IMR-90 (cell line): Measurements from ENCODE around the gene LEF1. TPM values are rescaled to one million over a fixed set of nuclear protein-coding genes. Genes with fewer than 3 reads are reported as not detected.

Experiments
- ATAC-seq: fragments of 200-7000 bp; cut with Tn5 transposase; 2 replicates; pipeline ENCODE4 v1.9.1; 2020; ENCODE audit warnings: low read depth, mild to moderate bottlenecking, moderate library complexity
- BruUV-seq: library from RNA; stranded (reverse); fragments of 400-500 nt; replicated peaks from 2 replicates; lab custom pipeline; 2021; lab: Mats Ljungman, UMichigan
- CTCF ChIA-PET: fragments of 300-600 bp; formaldehyde crosslinking; extraction: SDS; loops from one replicate; lab custom pipeline; 2021; ENCODE audit warnings: antibody characterized with exemption; lab: Yijun Ruan, JAX
- POLR2A ChIA-PET: fragments of 300-600 bp; sonication (Branson Sonifier 250); formaldehyde crosslinking; loops from one replicate; lab custom pipeline; 2022; ENCODE audit warnings: antibody characterized with exemption; ENCODE audit not compliant: unreplicated experiment; lab: Charles Lee
- DNase-seq: peaks from one replicate; pipeline ENCODE4 v3.0.0; 2013
- H2AFZ ChIP-seq: replicated peaks from 2 replicates; pipeline ENCODE3; 2013; ENCODE audit warnings: low read length, mild to moderate bottlenecking; ENCODE audit not compliant: poor library complexity
- H2AK5ac ChIP-seq: 2 replicates; pipeline ENCODE4 v1.6.1; 2013; ENCODE audit warnings: low read depth, low read length, inconsistent platforms
- H2AK9ac ChIP-seq: replicated peaks from 2 replicates; pipeline ENCODE3; 2013; ENCODE audit warnings: mild to moderate bottlenecking, low read depth, low read length, moderate library complexity; ENCODE audit not compliant: poor library complexity
- H2BK120ac ChIP-seq: 2 replicates; pipeline ENCODE4 v1.6.1; 2013; ENCODE audit warnings: low read depth, low read length, inconsistent platforms
- H2BK15ac ChIP-seq: 3 replicates; pipeline ENCODE4 v1.6.1; 2013; ENCODE audit warnings: low read depth, low read length, inconsistent platforms
- H2BK20ac ChIP-seq: 2 replicates; pipeline ENCODE4 v1.6.1; 2013; ENCODE audit warnings: low read depth, mild to moderate bottlenecking, inconsistent platforms, low read length, moderate library complexity
- H2BK5ac ChIP-seq: 2 replicates; pipeline ENCODE4 v1.6.1; 2013; ENCODE audit warnings: mild to moderate bottlenecking, low read depth, low read length, inconsistent platforms; ENCODE audit not compliant: poor library complexity, severe bottlenecking
- H3K14ac ChIP-seq: replicated peaks from 2 replicates; pipeline ENCODE4 v1.6.1; 2013; ENCODE audit warnings: low read depth, low read length, inconsistent platforms
- H3K18ac ChIP-seq: 2 replicates; pipeline ENCODE4 v1.6.1; 2013; ENCODE audit warnings: low read depth, low read length, control low read depth
- H3K23ac ChIP-seq: 2 replicates; pipeline ENCODE4 v1.6.1; 2013; ENCODE audit warnings: low read depth, low read length, inconsistent platforms
- H3K27ac ChIP-seq: 2 replicates; pipeline ENCODE4 v1.5.1; 2013; ENCODE audit warnings: mild to moderate bottlenecking, control low read depth, low read length; ENCODE audit not compliant: insufficient read depth
- H3K27me3 ChIP-seq: 2 replicates; pipeline ENCODE4 v1.6.1; 2013; ENCODE audit warnings: low read length; ENCODE audit not compliant: control insufficient read depth, insufficient read depth
- H3K36me3 ChIP-seq: 2 replicates; pipeline ENCODE4 v1.6.1; 2013; ENCODE audit warnings: low read length, mixed read lengths; ENCODE audit not compliant: control insufficient read depth, insufficient read depth
- H3K4ac ChIP-seq: 2 replicates; pipeline ENCODE4 v1.6.1; 2013; ENCODE audit warnings: low read depth, low read length, inconsistent platforms
- H3K4me1 ChIP-seq: 2 replicates; pipeline ENCODE4 v1.6.1; 2013; ENCODE audit warnings: low read length, mixed read lengths; ENCODE audit not compliant: control insufficient read depth, insufficient read depth
- H3K4me2 ChIP-seq: 2 replicates; pipeline ENCODE4 v1.6.1; 2013; ENCODE audit warnings: low read depth, mild to moderate bottlenecking, control low read depth, low read length, moderate library complexity
- H3K4me3 ChIP-seq: 2 replicates; pipeline ENCODE4 v1.5.1; 2013; ENCODE audit warnings: low read depth, mild to moderate bottlenecking, control low read depth, low read length, moderate library complexity; ENCODE audit not compliant: insufficient read depth
- H3K56ac ChIP-seq: 2 replicates; pipeline ENCODE4 v1.6.1; 2013; ENCODE audit warnings: low read length, inconsistent platforms; ENCODE audit not compliant: insufficient read depth; ENCODE audit errors: extremely low read depth
- H3K79me1 ChIP-seq, 2 experiments: 2 replicates each; pipeline ENCODE4 v1.6.1; 2013; ENCODE audit warnings: low read length in 2 of 2, inconsistent platforms in 1 of 2, low read depth in 1 of 2
- H3K9ac ChIP-seq: 2 replicates; pipeline ENCODE4 v1.6.1; 2013; ENCODE audit warnings: low read depth, low read length, control low read depth
- H3K9me1 ChIP-seq: 2 replicates; pipeline ENCODE4 v1.6.1; 2013; ENCODE audit warnings: low read length, inconsistent platforms; ENCODE audit not compliant: insufficient read depth
- H3K9me3 ChIP-seq: 2 replicates; pipeline ENCODE4 v1.6.1; 2013; ENCODE audit warnings: low read length; ENCODE audit not compliant: control insufficient read depth, insufficient read depth
- H4K20me1 ChIP-seq: 2 replicates; pipeline ENCODE4 v1.6.1; 2013; ENCODE audit warnings: low read length, inconsistent platforms; ENCODE audit not compliant: insufficient read depth
- H4K5ac ChIP-seq: 2 replicates; pipeline ENCODE4 v1.6.1; 2013; ENCODE audit warnings: mild to moderate bottlenecking, low read depth, low read length, control low read depth
- H4K8ac ChIP-seq, 2 experiments: 2 replicates each; pipeline ENCODE4 v1.6.1; 2013; ENCODE audit warnings: low read depth in 2 of 2, low read length in 2 of 2, control low read depth in 1 of 2, inconsistent platforms in 1 of 2
- H4K91ac ChIP-seq: 2 replicates; pipeline ENCODE4 v1.6.1; 2013; ENCODE audit warnings: low read depth, low read length, inconsistent platforms; ENCODE audit not compliant: insufficient read depth
- CEBPB ChIP-seq: IDR thresholded peaks from 2 replicates; pipeline ENCODE4 v1.6.1; 2012; ENCODE audit warnings: low read depth, low read length, improper control_type of control experiment
- CHD1 ChIP-seq: IDR thresholded peaks from 2 replicates; pipeline ENCODE4 v1.6.1; 2012; ENCODE audit warnings: low read depth, low read length, improper control_type of control experiment
- MAFK ChIP-seq: IDR thresholded peaks from 2 replicates; pipeline ENCODE4 v1.6.1; 2012; ENCODE audit warnings: low read depth, low read length, improper control_type of control experiment
- MXI1 ChIP-seq: IDR thresholded peaks from 2 replicates; pipeline ENCODE4 v1.6.1; 2012; ENCODE audit warnings: low read depth, mild to moderate bottlenecking, low read length, moderate library complexity, borderline replicate concordance
- NFE2L2 ChIP-seq: fragments of 150-350 bp; IDR thresholded peaks from 2 replicates; pipeline ENCODE4 v1.6.1; 2016; ENCODE audit warnings: low read depth, mild to moderate bottlenecking, low read length
- POLR2A ChIP-seq: IDR thresholded peaks from 2 replicates; pipeline ENCODE4 v1.6.1; 2012; ENCODE audit warnings: mild to moderate bottlenecking, low read depth, low read length
- RAD21 ChIP-seq: IDR thresholded peaks from 2 replicates; pipeline ENCODE4 v1.6.1; 2012; ENCODE audit warnings: low read length, improper control_type of control experiment
- WGBS, 2 experiments: methylation state at CpG; one replicate each; pipeline versions ENCODE4 v1.1.5 to v1.1.7; 2013; ENCODE audit warnings: missing lambda C conversion rate in 2 of 2; ENCODE audit not compliant: insufficient read length in 1 of 2; ENCODE audit errors: extremely low coverage in 2 of 2; 5-methylcytosine and 5-hydroxymethylcytosine counted together
- dilution Hi-C: fragments of 300-500 bp; cut with HindIII; formaldehyde crosslinking; loops from one replicate; pipeline ENCODE4 v1.14.3; 2018; ENCODE audit warnings: low sequenced_read_pairs; ENCODE audit not compliant: unreplicated experiment
- in situ Hi-C: fragments of 300-500 bp; cut with MboI; formaldehyde crosslinking; loops from 3 replicates; pipeline ENCODE4 v1.14.3; 2019; ENCODE audit warnings: low sequenced_read_pairs, inconsistent platforms, mixed read lengths
- intact Hi-C: fragments of 100-400 bp; cut with micrococcal nuclease; formaldehyde crosslinking; loops from 2 replicates; pipeline ENCODE4 v1.10.0; 2022
- polyA plus RNA-seq, 3 experiments: library from polyadenylated mRNA; depleted of rRNA; stranded (reverse); fragments of >200 nt; gene quantifications; 2 replicates each; pipeline ENCODE4 v1.2.3, GENCODE V29; 2012; ENCODE audit warnings: low replicate concordance in 1 of 3
- total RNA-seq: library from RNA; depleted of rRNA; stranded (reverse); fragments of >200 nt; gene quantifications from 2 replicates; pipeline ENCODE4 v1.2.3, GENCODE V29; 2012
- TF ChIP-seq, protein P1 (sequence below): conservative IDR thresholded peaks from 2 replicates; pipeline ENCODE4 v1.5.1; 2012; ENCODE audit warnings: mild to moderate bottlenecking, low read depth, low read length, improper control_type of control experiment

LEF1 gene
- total and polyA plus RNA-seq, 2 of the 4 experiments (the other 2 are of a cell fraction), result 1.7 to 1.8 TPM

DNA sequence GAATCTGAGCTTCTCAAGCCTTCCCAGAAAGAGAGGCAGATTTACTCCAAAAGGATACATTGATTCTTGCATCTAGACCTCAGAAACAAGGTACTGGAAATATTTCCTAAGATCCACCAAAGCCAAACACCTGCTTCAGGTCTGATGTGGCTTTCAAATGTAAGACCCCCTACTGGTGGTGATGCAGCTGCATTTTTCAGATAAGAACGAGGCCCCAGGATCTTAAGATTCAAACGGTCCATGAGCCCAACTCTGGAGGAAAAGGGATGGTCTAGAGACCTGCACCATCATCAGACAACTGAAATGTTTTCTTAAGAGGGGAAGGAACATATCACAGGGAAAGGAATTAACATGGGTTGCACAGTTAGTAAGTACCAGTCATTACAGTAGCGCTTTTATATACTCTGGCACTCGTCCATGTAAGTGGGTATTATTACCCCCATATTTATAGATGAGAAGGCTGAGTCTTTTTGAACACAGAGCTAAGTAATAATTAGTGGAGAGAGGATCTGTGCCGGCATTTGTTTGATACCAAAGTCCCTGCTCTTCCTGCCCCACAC lies 73.7 kb downstream of the LEF1 start:
- H3K56ac ChIP-seq, result no peak overlapping the region
- no peak overlapping the region for H2AK9ac ChIP-seq
- no peak overlapping the region for H3K18ac ChIP-seq
- H3K79me1 ChIP-seq, result no peaks in the 10 kb centered on the region
- H3K27ac ChIP-seq, result no peak overlapping the region
- dilution Hi-C loops (no loop called here), in situ Hi-C loops (no loop called here), intact Hi-C loops (no loop called here)
- no peak overlapping the region for H3K9ac ChIP-seq
- no peaks in the 10 kb centered on the region for H3K9me1 ChIP-seq
- no peak overlapping the region for H2BK5ac ChIP-seq
- no TSS peak for BruUV-seq
- H2AFZ ChIP-seq, result no peak overlapping the region
- no peak overlapping the region for H2AK5ac ChIP-seq
- ChIA-PET POLR2A (no interaction called here), CTCF (no interaction called here)
- no peak for ATAC-seq
- no peaks in the 10 kb centered on the region for H3K4me1 ChIP-seq
- H3K14ac ChIP-seq, result no peak overlapping the region
- no peak overlapping the region for H3K4me3 ChIP-seq
- no peak overlapping the region for H4K91ac ChIP-seq
- H4K5ac ChIP-seq, result no peak overlapping the region
- H3K4ac ChIP-seq, result no peak overlapping the region
- TF ChIP-seq CHD1 (no peak), NFE2L2 (no peak), POLR2A (no peak), CEBPB (no peak), MAFK (no peak), RAD21 (no peak), MXI1 (no peak)
- TF ChIP-seq, protein P1, sequence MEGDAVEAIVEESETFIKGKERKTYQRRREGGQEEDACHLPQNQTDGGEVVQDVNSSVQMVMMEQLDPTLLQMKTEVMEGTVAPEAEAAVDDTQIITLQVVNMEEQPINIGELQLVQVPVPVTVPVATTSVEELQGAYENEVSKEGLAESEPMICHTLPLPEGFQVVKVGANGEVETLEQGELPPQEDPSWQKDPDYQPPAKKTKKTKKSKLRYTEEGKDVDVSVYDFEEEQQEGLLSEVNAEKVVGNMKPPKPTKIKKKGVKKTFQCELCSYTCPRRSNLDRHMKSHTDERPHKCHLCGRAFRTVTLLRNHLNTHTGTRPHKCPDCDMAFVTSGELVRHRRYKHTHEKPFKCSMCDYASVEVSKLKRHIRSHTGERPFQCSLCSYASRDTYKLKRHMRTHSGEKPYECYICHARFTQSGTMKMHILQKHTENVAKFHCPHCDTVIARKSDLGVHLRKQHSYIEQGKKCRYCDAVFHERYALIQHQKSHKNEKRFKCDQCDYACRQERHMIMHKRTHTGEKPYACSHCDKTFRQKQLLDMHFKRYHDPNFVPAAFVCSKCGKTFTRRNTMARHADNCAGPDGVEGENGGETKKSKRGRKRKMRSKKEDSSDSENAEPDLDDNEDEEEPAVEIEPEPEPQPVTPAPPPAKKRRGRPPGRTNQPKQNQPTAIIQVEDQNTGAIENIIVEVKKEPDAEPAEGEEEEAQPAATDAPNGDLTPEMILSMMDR, result no peak
- H3K27me3 ChIP-seq, result no peaks in the 10 kb centered on the region; the same call in 1 of the 2 replicates
- H2BK120ac ChIP-seq, result no peak overlapping the region
- H2BK15ac ChIP-seq, result no peak overlapping the region
- no peak overlapping the region for H3K4me2 ChIP-seq
- no peaks in the 10 kb centered on the region for H3K36me3 ChIP-seq
- WGBS, 2 experiments, result 50% methylated on average over 2 of the region's 5 CpGs; no CpG with 5 or more reads in 1 of the 2 experiments
- H3K23ac ChIP-seq, result no peak overlapping the region
- H4K8ac ChIP-seq, result no peak overlapping the region
- no peaks in the 10 kb centered on the region for H4K20me1 ChIP-seq
- DNase-seq, result no peak
- no peaks in the 10 kb centered on the region for H3K9me3 ChIP-seq
- no peak overlapping the region for H2BK20ac ChIP-seq
